AG10803 (cell line): ENCODE measurements around the gene MAGT1.
"Not testable (repeated sequence)": the region's sequence is repeated elsewhere in the genome, so short reads cannot be mapped to it uniquely, and the experiment has no call there.

Experiments used
- DNase-seq: peaks from one replicate; pipeline ENCODE4 v3.0.0; 2010; ENCODE audit warnings: low read depth
- H3K4me3 ChIP-seq: 2 replicates; pipeline ENCODE4 v1.5.1; 2011; ENCODE audit warnings: mild to moderate bottlenecking, low read length, control low read depth
- TF ChIP-seq, protein P1 (sequence below): conservative IDR thresholded peaks from 2 replicates; pipeline ENCODE4 v1.5.1; 2011; ENCODE audit warnings: mild to moderate bottlenecking, low read length, control low read depth, inconsistent platforms

MAGT1 gene

DNA sequence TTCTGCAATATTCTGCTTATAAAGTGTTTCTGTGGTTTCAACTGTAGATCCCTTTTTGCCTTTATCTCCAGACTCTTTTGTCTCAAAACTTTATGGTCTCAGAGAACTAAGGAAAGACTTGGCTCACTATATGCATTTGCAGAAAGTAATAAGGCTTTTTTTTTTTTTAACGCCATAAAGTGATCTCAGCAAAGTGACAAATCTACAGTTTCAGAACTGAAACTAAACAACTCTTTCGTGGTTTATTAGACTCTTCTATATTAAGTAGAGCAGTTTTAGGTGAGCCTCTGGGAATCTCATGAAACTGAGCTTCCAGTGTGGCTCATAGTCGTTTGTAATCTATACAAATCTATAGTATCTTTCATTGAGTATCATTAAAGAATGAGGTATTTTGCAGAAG is 30.5 kb upstream of the MAGT1 start:
- H3K4me3 ChIP-seq = no peak overlapping the region
- no peak for DNase-seq
- TF ChIP-seq, protein P1, sequence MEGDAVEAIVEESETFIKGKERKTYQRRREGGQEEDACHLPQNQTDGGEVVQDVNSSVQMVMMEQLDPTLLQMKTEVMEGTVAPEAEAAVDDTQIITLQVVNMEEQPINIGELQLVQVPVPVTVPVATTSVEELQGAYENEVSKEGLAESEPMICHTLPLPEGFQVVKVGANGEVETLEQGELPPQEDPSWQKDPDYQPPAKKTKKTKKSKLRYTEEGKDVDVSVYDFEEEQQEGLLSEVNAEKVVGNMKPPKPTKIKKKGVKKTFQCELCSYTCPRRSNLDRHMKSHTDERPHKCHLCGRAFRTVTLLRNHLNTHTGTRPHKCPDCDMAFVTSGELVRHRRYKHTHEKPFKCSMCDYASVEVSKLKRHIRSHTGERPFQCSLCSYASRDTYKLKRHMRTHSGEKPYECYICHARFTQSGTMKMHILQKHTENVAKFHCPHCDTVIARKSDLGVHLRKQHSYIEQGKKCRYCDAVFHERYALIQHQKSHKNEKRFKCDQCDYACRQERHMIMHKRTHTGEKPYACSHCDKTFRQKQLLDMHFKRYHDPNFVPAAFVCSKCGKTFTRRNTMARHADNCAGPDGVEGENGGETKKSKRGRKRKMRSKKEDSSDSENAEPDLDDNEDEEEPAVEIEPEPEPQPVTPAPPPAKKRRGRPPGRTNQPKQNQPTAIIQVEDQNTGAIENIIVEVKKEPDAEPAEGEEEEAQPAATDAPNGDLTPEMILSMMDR = no peak

DNA sequence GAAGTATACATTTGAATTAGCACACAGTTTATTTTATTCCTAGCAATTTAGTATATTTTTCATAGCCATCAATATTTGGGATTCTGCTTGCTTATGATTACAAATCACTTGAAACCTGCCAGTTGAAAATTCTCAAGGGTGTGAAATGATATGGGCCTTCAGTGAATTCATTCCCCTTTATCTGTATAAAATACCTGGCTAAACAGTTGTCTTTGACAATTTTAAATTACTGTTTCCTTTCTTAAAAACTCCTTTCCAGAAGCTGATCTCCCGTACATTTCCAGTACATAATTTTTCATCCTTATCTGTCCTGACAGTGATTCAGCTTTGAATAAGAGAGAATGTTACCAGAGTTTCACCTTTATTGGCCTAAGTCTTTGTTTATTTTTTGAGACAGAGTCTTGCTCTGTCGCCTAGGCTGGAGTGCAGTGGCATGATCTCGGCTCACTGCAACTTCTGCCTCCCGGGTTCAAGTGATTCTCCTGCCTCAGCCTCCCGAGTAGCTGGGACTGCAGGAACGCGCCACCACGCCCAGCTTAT is 29.2 kb upstream of the MAGT1 start:
- H3K4me3 ChIP-seq = no peak overlapping the region
- DNase-seq = no peak
- TF ChIP-seq, protein P1 = no peak

DNA sequence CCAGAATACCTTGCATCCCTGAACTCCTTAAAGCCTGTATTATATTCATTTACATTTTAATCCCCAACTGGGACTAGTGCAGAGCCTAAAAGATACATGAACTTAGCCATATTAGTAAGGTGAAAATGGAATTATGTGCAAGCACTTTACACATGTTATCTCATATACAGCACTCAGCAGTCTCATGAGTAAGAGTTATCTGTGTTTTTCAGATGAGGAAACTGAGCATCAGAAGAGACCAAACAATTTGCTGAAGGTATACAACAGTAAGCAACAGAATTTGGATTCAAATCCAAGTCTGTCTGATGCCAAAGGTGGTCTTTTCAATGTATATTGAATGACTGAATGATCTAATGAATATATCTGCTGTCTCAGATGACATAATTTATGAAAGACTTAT is 27.6 kb upstream of the MAGT1 start:
- no peak for DNase-seq
- H3K4me3 ChIP-seq = no peak overlapping the region
- TF ChIP-seq, protein P1 = no peak

DNA sequence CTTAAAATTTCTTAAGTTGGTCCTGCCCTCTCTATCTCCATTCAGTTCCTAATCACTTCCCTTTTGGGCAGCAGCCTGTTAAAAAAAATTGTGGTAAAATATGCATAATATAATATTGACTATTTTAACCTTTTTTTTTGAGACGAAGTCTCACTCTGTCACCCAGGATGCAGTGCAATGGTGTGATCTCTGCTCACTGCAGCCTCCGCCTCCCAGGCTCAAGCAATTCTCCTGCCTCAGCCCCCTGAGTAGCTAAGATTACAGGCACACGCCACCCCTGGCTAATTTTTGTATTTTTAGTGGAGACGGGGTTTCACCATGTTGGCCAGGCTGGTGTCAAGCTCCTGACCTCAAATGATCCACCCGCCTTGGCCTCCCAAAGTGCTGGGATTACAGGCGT is 24.1 kb upstream of the MAGT1 start:
- not testable (repeated sequence) for DNase-seq, H3K4me3 ChIP-seq

DNA sequence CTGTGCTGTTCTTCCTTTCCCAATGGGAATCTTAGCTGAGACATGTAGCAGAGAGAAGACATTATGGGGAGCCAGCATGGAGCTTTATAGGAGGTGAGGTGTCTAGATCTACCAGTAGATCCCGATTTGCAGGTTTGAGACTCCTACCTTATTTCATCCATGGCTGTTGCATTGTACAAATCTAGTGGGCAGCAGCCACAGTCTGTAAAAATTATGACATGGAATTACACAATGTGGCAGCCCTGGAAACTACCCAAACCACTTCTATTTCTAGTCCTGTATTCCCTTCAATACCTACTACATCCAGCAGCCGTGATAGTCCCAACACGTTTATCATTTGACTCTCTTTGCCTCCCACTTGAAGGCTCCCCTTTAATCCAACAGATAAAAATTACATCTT is 23.3 kb upstream of the MAGT1 start:
- peak; percentile 41 for DNase-seq
- H3K4me3 ChIP-seq = no peak overlapping the region
- TF ChIP-seq, protein P1 = no peak

DNA sequence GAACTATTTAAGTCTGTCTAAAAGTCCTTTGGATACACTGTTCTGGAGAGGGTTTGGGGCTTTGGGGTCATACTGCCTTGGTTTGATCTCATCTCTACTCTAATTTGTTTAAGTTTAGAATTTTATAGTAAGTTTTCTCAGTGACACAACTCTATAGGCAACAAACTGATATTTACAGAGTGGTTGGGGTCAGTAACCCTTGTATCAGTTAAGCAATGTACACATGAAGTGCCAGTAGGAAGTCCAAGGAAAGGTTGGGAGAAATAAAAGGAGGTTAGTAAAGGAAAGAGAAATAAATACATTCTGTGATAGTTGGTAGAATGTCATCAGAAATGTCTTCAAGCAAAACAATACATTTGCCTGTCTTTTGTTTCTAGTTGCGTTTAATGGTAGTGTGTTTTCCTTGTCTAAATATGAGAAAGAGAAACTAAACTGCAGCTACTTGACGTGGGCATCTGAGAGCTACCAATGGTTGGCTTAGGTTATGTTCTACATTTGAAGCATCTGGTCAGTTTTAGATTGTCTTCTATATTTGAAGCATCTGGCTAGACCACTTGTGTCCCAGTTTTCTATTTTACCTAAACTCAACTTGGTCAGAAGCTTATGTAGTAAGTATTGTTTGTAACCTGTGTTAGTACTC is 22.2 kb upstream of the MAGT1 start:
- TF ChIP-seq, protein P1 = no peak
- no peak overlapping the region for H3K4me3 ChIP-seq
- no peak for DNase-seq

DNA sequence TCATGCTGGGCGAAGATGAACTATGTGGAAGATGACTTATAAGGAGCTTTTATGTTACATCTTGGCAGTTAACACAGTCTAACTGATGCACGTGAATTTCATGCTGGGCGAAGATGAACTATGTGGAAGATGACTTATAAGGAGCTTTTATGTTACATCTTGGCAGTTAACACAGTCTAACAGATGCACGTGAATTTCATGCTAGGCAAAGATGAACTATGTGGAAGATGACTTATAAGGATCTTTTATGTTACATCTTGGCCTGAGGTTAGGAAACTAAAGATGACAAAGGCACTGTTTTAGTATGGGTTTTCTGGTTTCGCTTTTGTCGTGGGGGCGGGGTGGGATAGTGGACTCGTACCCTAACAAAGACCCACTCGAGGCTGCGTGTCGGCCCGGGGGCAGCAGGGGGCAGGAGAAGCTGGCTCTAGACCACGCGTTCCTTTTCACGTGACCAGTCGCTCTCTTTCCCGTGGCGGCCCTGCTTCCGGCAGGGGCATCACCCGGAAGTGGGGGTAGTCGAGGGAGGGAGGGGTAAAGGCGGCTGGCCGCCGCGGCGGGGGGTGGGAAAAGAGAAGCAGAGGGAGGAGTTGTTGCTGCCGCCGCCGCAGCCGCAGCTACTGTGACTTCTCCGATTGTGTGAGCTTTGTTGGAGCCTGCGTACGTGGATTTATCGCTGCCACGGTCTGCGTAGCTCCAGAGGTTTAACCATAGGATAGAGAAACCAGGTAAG is 15.0 kb upstream of the MAGT1 start, which contains the start of gene ATP7A:
Gene ATP7A, plus strand, starts transcription at position 586 of the 733 bp plus-strand sequence. CDS start 60,949 bp downstream, outside the sequence.
- TF ChIP-seq, protein P1 = peak; percentile 55
- peak; percentile 86 for DNase-seq
- peak within 1 kb of the TSS; percentile 79 for H3K4me3 ChIP-seq
